ENCODE results near the gene STXBP6.

Gene STXBP6

GRCh38 chr14:24844011-24844410, 205.9 kb downstream of the STXBP6 start:
- peaks cover 8% of the 10 kb centered on the region for H3K27me3 ChIP-seq (ENCODE audit: insufficient read depth, poor library complexity, severe bottlenecking)
- TF ChIP-seq SPI1 (IDR thresholded peaks at IDR 0.05; ENCODE audit: borderline replicate concordance, low read depth) (no peak), GABPA (IDR thresholded peaks at IDR 0.05; ENCODE audit: low read depth) (no peak), REST (IDR thresholded peaks at IDR 0.05; ENCODE audit: insufficient replicate concordance, low read depth) (no peak), CTCF (IDR thresholded peaks at IDR 0.05; ENCODE audit: insufficient read depth, low read length) (no peak), POLR2AphosphoS5 (IDR thresholded peaks at IDR 0.05; ENCODE audit: low read depth) (no peak)
- H3K4me3 ChIP-seq (replicated peaks; ENCODE audit: insufficient read depth, low read length): no peak overlapping the region
- no peak for DNase-seq (ENCODE audit: low read depth in 1 of 2, low spot score in 1 of 2)
- no peak overlapping the region for H3K27ac ChIP-seq (replicated peaks)

GRCh38 chr14:24843494-24843893, 206.5 kb downstream of the STXBP6 start:
- Histone ChIP-seq H3K27ac (replicated peaks) (no peak overlapping the region), H3K4me3 (replicated peaks; ENCODE audit: insufficient read depth, low read length) (no peak overlapping the region), H3K27me3 (ENCODE audit: insufficient read depth, poor library complexity, severe bottlenecking) (peaks cover 8% of the 10 kb centered on the region)
- no peak for DNase-seq (ENCODE audit: low read depth in 1 of 2, low spot score in 1 of 2)
- TF ChIP-seq CTCF (IDR thresholded peaks at IDR 0.05; ENCODE audit: insufficient read depth, low read length) (no peak), POLR2AphosphoS5 (IDR thresholded peaks at IDR 0.05; ENCODE audit: low read depth) (no peak), SPI1 (IDR thresholded peaks at IDR 0.05; ENCODE audit: borderline replicate concordance, low read depth) (peak; percentile 90)

GRCh38 chr14:24840204-24840893, 209.6 kb downstream of the STXBP6 start:
- no peak for DNase-seq (ENCODE audit: low read depth in 1 of 2, low spot score in 1 of 2)
- TF ChIP-seq GABPA (IDR thresholded peaks at IDR 0.05; ENCODE audit: low read depth): no peak
- no peak for TF ChIP-seq SPI1 (IDR thresholded peaks at IDR 0.05; ENCODE audit: borderline replicate concordance, low read depth)
- no peak for TF ChIP-seq POLR2AphosphoS5 (IDR thresholded peaks at IDR 0.05; ENCODE audit: low read depth)
- no peak for TF ChIP-seq CTCF (IDR thresholded peaks at IDR 0.05; ENCODE audit: insufficient read depth, low read length)
- no peak overlapping the region for H3K27ac ChIP-seq (replicated peaks)

GRCh38 chr14:24839617-24840203, 210.2 kb downstream of the STXBP6 start:
- no peak for TF ChIP-seq SPI1 (IDR thresholded peaks at IDR 0.05; ENCODE audit: borderline replicate concordance, low read depth)
- TF ChIP-seq POLR2AphosphoS5 (IDR thresholded peaks at IDR 0.05; ENCODE audit: low read depth): no peak
- TF ChIP-seq REST (IDR thresholded peaks at IDR 0.05; ENCODE audit: insufficient replicate concordance, low read depth): no peak
- TF ChIP-seq CTCF (IDR thresholded peaks at IDR 0.05; ENCODE audit: insufficient read depth, low read length): no peak
- TF ChIP-seq GABPA (IDR thresholded peaks at IDR 0.05; ENCODE audit: low read depth): no peak
- no peak overlapping the region for H3K4me3 ChIP-seq (replicated peaks; ENCODE audit: insufficient read depth, low read length)
- peaks cover 5% of the 10 kb centered on the region for H3K27me3 ChIP-seq (ENCODE audit: insufficient read depth, poor library complexity, severe bottlenecking)
- no peak overlapping the region for H3K27ac ChIP-seq (replicated peaks)
- DNase-seq (ENCODE audit: low read depth in 1 of 2, low spot score in 1 of 2): no peak

More at GRCh38 chr14:24840204-24840893, 209.6 kb downstream of the STXBP6 start:
- Histone ChIP-seq H3K4me3 (replicated peaks; ENCODE audit: insufficient read depth, low read length) (no peak overlapping the region), H3K27me3 (ENCODE audit: insufficient read depth, poor library complexity, severe bottlenecking) (peaks cover 5% of the 10 kb centered on the region)
